PC-3 (cell line): ENCODE results near the gene CISTR. TPM values are rescaled to one million over a fixed set of nuclear protein-coding genes. Genes with fewer than 3 reads are reported as not detected.
A peak's percentile ranks its signal among the peaks of the same experiment; 100 is the strongest.

Experiments used
- ATAC-seq: fragments of 200-7000 bp; cut with Tn5 transposase; 2 replicates; pipeline ENCODE4 v1.9.1; 2020; ENCODE audit warnings: mild to moderate bottlenecking, moderate library complexity
- BruUV-seq: library from RNA; stranded (reverse); fragments of 400-500 nt; replicated peaks from 2 replicates; lab custom pipeline; 2021; lab: Mats Ljungman, UMichigan
- CTCF ChIA-PET: fragments of 300-600 bp; sonication (Branson Sonifier 250); formaldehyde crosslinking; loops from one replicate; lab custom pipeline; 2022; ENCODE audit warnings: antibody characterized with exemption; lab: Charles Lee
- POLR2A ChIA-PET: fragments of 300-600 bp; sonication (Branson Sonifier 250); formaldehyde crosslinking; loops from one replicate; lab custom pipeline; 2022; ENCODE audit warnings: antibody characterized with exemption; ENCODE audit not compliant: unreplicated experiment; lab: Charles Lee
- DNase-seq: peaks from one replicate; pipeline ENCODE4 v3.0.0-alpha.2; 2015
- H2AFZ ChIP-seq: fragments of 300-600 bp; sonication (generic); 2 replicates; pipeline ENCODE4 v1.6.0; 2016; ENCODE audit warnings: antibody characterized with exemption, low read length
- H3F3A ChIP-seq: fragments of 300-600 bp; sonication (generic); one replicate; pipeline ENCODE4 v1.6.0; 2017; ENCODE audit warnings: antibody characterized with exemption, low read length, control low read depth, mild to moderate bottlenecking; ENCODE audit not compliant: unreplicated experiment
- H3K27ac ChIP-seq: fragments of 300-600 bp; sonication (generic); 2 replicates; pipeline ENCODE4 v1.5.1; 2016; ENCODE audit warnings: mild to moderate bottlenecking, low read length
- H3K27me3 ChIP-seq: fragments of 300-600 bp; sonication (generic); 2 replicates; pipeline ENCODE4 v1.6.1; 2016; ENCODE audit warnings: low read length, mixed read lengths
- H3K36me3 ChIP-seq: fragments of 300-600 bp; sonication (generic); 2 replicates; pipeline ENCODE4 v1.6.1; 2016; ENCODE audit warnings: low read depth, mixed run types, low read length, mixed read lengths
- H3K4me1 ChIP-seq: fragments of 300-600 bp; sonication (generic); 2 replicates; pipeline ENCODE4 v1.5.1; 2016; ENCODE audit warnings: low read length; ENCODE audit not compliant: insufficient read depth
- H3K4me2 ChIP-seq: fragments of 300-600 bp; sonication (generic); 2 replicates; pipeline ENCODE4 v1.6.0; 2016; ENCODE audit warnings: low read length
- H3K4me3 ChIP-seq: fragments of 300-600 bp; sonication (generic); 2 replicates; pipeline ENCODE4 v1.5.1; 2016; ENCODE audit warnings: mild to moderate bottlenecking, low read length, mixed read lengths
- H3K79me2 ChIP-seq: fragments of 300-600 bp; sonication (generic); 2 replicates; pipeline ENCODE4 v1.6.1; 2017; ENCODE audit warnings: low read length, mixed read lengths
- H3K9ac ChIP-seq: fragments of 300-600 bp; sonication (generic); 2 replicates; pipeline ENCODE4 v1.6.0; 2016; ENCODE audit warnings: mild to moderate bottlenecking, low read length
- H3K9me2 ChIP-seq: fragments of 300-600 bp; sonication (generic); replicated peaks from 2 replicates; pipeline ENCODE4 v1.6.1; 2016; ENCODE audit warnings: mixed run types, low read length, mixed read lengths
- H3K9me3 ChIP-seq: fragments of 300-600 bp; sonication (generic); 2 replicates; pipeline ENCODE4 v1.6.1; 2016; ENCODE audit warnings: low read length, mixed read lengths
- H4K20me1 ChIP-seq: fragments of 300-600 bp; sonication (generic); 2 replicates; pipeline ENCODE4 v1.6.1; 2016; ENCODE audit warnings: low read length, mixed read lengths
- CTCF ChIP-seq: fragments of 300-600 bp; sonication (generic); conservative IDR thresholded peaks from 2 replicates; pipeline ENCODE4 v1.5.1; 2017; ENCODE audit warnings: antibody characterized with exemption, low read depth, mild to moderate bottlenecking, low read length
- EZH2 ChIP-seq: fragments of 300-600 bp; sonication (generic); IDR thresholded peaks from one replicate; pipeline ENCODE4 v1.6.1; 2017; ENCODE audit warnings: antibody characterized with exemption, mild to moderate bottlenecking, low read length; ENCODE audit not compliant: unreplicated experiment
- EZH2phosphoT487 ChIP-seq: fragments of 300-600 bp; sonication (generic); IDR thresholded peaks from 2 replicates; pipeline ENCODE4 v1.6.1; 2018; ENCODE audit warnings: mild to moderate bottlenecking, antibody characterized with exemption, low read length, borderline replicate concordance
- intact Hi-C: fragments of 100-400 bp; cut with micrococcal nuclease; formaldehyde crosslinking; loops from 2 replicates; pipeline ENCODE4 v1.9.0; 2023
- total RNA-seq: library from RNA; depleted of rRNA; stranded (reverse); fragments of >200 nt; gene quantifications from 2 replicates; pipeline ENCODE4 v1.2.3, GENCODE V29; 2014

CISTR gene
- total RNA-seq, 1 experiment from 2014 or later, result not detected

GRCh38 chr12:53750812-53751335, 905 bp downstream of the CISTR start:
- Histone ChIP-seq H3K4me1 (peaks cover 24% of the 10 kb centered on the region), H2AFZ (peak overlapping the region; percentile 86), H3F3A (no peaks in the 10 kb centered on the region), H3K36me3 (no peaks in the 10 kb centered on the region; the same call in 1 of the 2 replicates), H3K9me3 (no peaks in the 10 kb centered on the region), H4K20me1 (no peaks in the 10 kb centered on the region), H3K9me2 (no peaks in the 10 kb centered on the region), H3K79me2 (no peaks in the 10 kb centered on the region), H3K27me3 (0 out of 2 replicates have a peak, but pooled peaks cover 3% of the 10 kb centered on the region), H3K4me2 (peak overlapping the region; percentile 91), H3K9ac (peak overlapping the region; percentile 34; the same call in 1 of the 2 replicates), H3K4me3 (peak overlapping the region; percentile 70), H3K27ac (no peak overlapping the region)
- ChIA-PET CTCF (no interaction called here), POLR2A (no interaction called here)
- no peak for DNase-seq
- no peak for TF ChIP-seq CTCF
- no peak for TF ChIP-seq EZH2
- TF ChIP-seq EZH2phosphoT487, result 0 out of 2 replicates have a peak, but pooled peaks have one; percentile 3
- BruUV-seq, result no TSS peak
- intact Hi-C loops, result no loop called here
- peak; percentile 19 for ATAC-seq

- Histone ChIP-seq H3K4me1 (peaks cover 24% of the 10 kb centered on the region), H3K27me3 (0 out of 2 replicates have a peak, but pooled peaks cover 3% of the 10 kb centered on the region), H2AFZ (peak overlapping the region; percentile 86; the same call in 1 of the 2 replicates), H3K79me2 (no peaks in the 10 kb centered on the region), H4K20me1 (no peaks in the 10 kb centered on the region), H3K4me3 (no peak overlapping the region), H3K9me2 (no peaks in the 10 kb centered on the region), H3F3A (no peaks in the 10 kb centered on the region), H3K4me2 (peak overlapping the region; percentile 91), H3K9me3 (no peaks in the 10 kb centered on the region), H3K36me3 (no peaks in the 10 kb centered on the region; the same call in 1 of the 2 replicates), H3K27ac (no peak overlapping the region), H3K9ac (no peak overlapping the region)
- no TSS peak for BruUV-seq
- intact Hi-C loops, result no loop called here
- no peak for ATAC-seq
- TF ChIP-seq EZH2phosphoT487 (no peak), CTCF (no peak), EZH2 (no peak)
- ChIA-PET POLR2A (no interaction called here), CTCF (no interaction called here)
- DNase-seq, result no peak
Measured at GRCh38 chr12:53749986-53750811, 1.6 kb downstream of the CISTR start.
